ENCODE measurements around the gene RAB35. TPM values are rescaled to one million over a fixed set of nuclear protein-coding genes. Genes with fewer than 3 reads are reported as not detected.

RAB35 gene
- total and polyA plus RNA-seq, 2 experiments from 2014 or later, result 22.6 to 24.0 TPM

- TF ChIP-seq CTCF (IDR thresholded peaks at IDR 0.05; ENCODE audit: poor library complexity) (no peak), EZH2phosphoT487 (IDR thresholded peaks at IDR 0.05; ENCODE audit: low read depth, severe bottlenecking, unreplicated experiment) (no peak), EZH2 (IDR thresholded peaks at IDR 0.05; ENCODE audit: borderline replicate concordance) (no peak)
- Histone ChIP-seq H3K4me2 (no peak overlapping the region), H3K36me3 (replicated peaks; ENCODE audit: insufficient read depth, low read depth) (no peaks in the 10 kb centered on the region), H3K79me2 (no peaks in the 10 kb centered on the region), H3K9me2 (replicated peaks; ENCODE audit: insufficient read depth) (no peaks in the 10 kb centered on the region), H4K20me1 (ENCODE audit: insufficient read depth, poor library complexity, severe bottlenecking) (no peaks in the 10 kb centered on the region), H2AFZ (no peak overlapping the region), H3K4me1 (ENCODE audit: insufficient read depth) (no peaks in the 10 kb centered on the region), H3K27ac (no peak overlapping the region), H3K27me3 (no peaks in the 10 kb centered on the region), H3K9me3 (ENCODE audit: low read depth) (no peaks in the 10 kb centered on the region), H3K4me3 (no peak overlapping the region)
- no peak for DNase-seq (ENCODE audit: low spot score)
- WGBS (ENCODE audit: low lambda C conversion rate, missing lambda C conversion rate), result 83% methylated on average over 4 of the region's 4 CpGs
These were observed 23.3 kb downstream of the RAB35 start for GRCh38 chr12:120093336-120093591.

- Histone ChIP-seq H3K9me2 (replicated peaks; ENCODE audit: insufficient read depth) (no peaks in the 10 kb centered on the region), H3K9me3 (ENCODE audit: low read depth) (no peaks in the 10 kb centered on the region), H3K4me3 (no peak overlapping the region), H3K4me1 (ENCODE audit: insufficient read depth) (no peaks in the 10 kb centered on the region), H3K27me3 (no peaks in the 10 kb centered on the region), H3K79me2 (no peaks in the 10 kb centered on the region), H3K4me2 (no peak overlapping the region), H2AFZ (no peak overlapping the region), H4K20me1 (ENCODE audit: insufficient read depth, poor library complexity, severe bottlenecking) (no peaks in the 10 kb centered on the region), H3K27ac (no peak overlapping the region), H3K36me3 (replicated peaks; ENCODE audit: insufficient read depth, low read depth) (no peaks in the 10 kb centered on the region)
- TF ChIP-seq EZH2 (IDR thresholded peaks at IDR 0.05; ENCODE audit: borderline replicate concordance) (no peak), CTCF (IDR thresholded peaks at IDR 0.05; ENCODE audit: poor library complexity) (no peak), EZH2phosphoT487 (IDR thresholded peaks at IDR 0.05; ENCODE audit: low read depth, severe bottlenecking, unreplicated experiment) (no peak)
- no peak for DNase-seq (ENCODE audit: low spot score)
- 88% methylated on average over 23 of the region's 23 CpGs for WGBS (ENCODE audit: low lambda C conversion rate, missing lambda C conversion rate)
These were observed 23.8 kb downstream of the RAB35 start for GRCh38 chr12:120092551-120093335.

- no peaks in the 10 kb centered on the region for H3K4me1 ChIP-seq (ENCODE audit: insufficient read depth)
- H3K36me3 ChIP-seq (replicated peaks; ENCODE audit: insufficient read depth, low read depth), result no peaks in the 10 kb centered on the region
- no peaks in the 10 kb centered on the region for H3K27me3 ChIP-seq
- DNase-seq (ENCODE audit: low spot score), result no peak
- H3K9me3 ChIP-seq (ENCODE audit: low read depth), result no peaks in the 10 kb centered on the region
- no peak overlapping the region for H3K4me2 ChIP-seq
- no peaks in the 10 kb centered on the region for H4K20me1 ChIP-seq (ENCODE audit: insufficient read depth, poor library complexity, severe bottlenecking)
- no peak overlapping the region for H3K27ac ChIP-seq
- no peaks in the 10 kb centered on the region for H3K79me2 ChIP-seq
- TF ChIP-seq EZH2phosphoT487 (IDR thresholded peaks at IDR 0.05; ENCODE audit: low read depth, severe bottlenecking, unreplicated experiment) (no peak), EZH2 (IDR thresholded peaks at IDR 0.05; ENCODE audit: borderline replicate concordance) (no peak), CTCF (IDR thresholded peaks at IDR 0.05; ENCODE audit: poor library complexity) (no peak)
- 90% methylated on average over 12 of the region's 12 CpGs for WGBS (ENCODE audit: low lambda C conversion rate, missing lambda C conversion rate)
- H3K4me3 ChIP-seq, result no peak overlapping the region
- no peak overlapping the region for H2AFZ ChIP-seq
- H3K9me2 ChIP-seq (replicated peaks; ENCODE audit: insufficient read depth), result no peaks in the 10 kb centered on the region
These were observed 25.0 kb downstream of the RAB35 start for GRCh38 chr12:120091371-120092090.
